ENCODE results near the gene IER3IP1. TPM values are rescaled to one million over a fixed set of nuclear protein-coding genes. Genes with fewer than 3 reads are reported as not detected.

IER3IP1 gene
- total and polyA plus RNA-seq, 9 donors, result 8.9 to 14.0 (median 12.1) TPM

GRCh38 chr18:47143899-47144485 lies 32.2 kb downstream of the IER3IP1 start:
- intact Hi-C loops (cut with DNase I), result no loop called here
- peaks cover 3% of the 10 kb centered on the region for H3K4me1 ChIP-seq (ENCODE audit: insufficient read depth)
- no peaks in the 10 kb centered on the region for H3K36me3 ChIP-seq
- DNase-seq, result no peak
- WGBS, 3 donors, result 94 to 96% (median 96%) methylated on average over 4 of the region's 4 CpGs
- no peak overlapping the region for H3K27ac ChIP-seq
- no peaks in the 10 kb centered on the region for H3K27me3 ChIP-seq
- H3K9me3 ChIP-seq, result no peaks in the 10 kb centered on the region
- TF ChIP-seq POLR2A (IDR thresholded peaks at IDR 0.05), result no peak
- TF ChIP-seq EP300 (IDR thresholded peaks at IDR 0.05), result no peak
- TF ChIP-seq CTCF (IDR thresholded peaks at IDR 0.05), result no peak
- no peak overlapping the region for H3K4me3 ChIP-seq

- no peak for TF ChIP-seq EP300 (IDR thresholded peaks at IDR 0.05)
- TF ChIP-seq CTCF (IDR thresholded peaks at IDR 0.05), result no peak
- TF ChIP-seq POLR2A (IDR thresholded peaks at IDR 0.05), result no peak
- DNase-seq, result no peak
- no peaks in the 10 kb centered on the region for H3K27me3 ChIP-seq
- H3K36me3 ChIP-seq, result no peaks in the 10 kb centered on the region
- 97 to 100% (median 99%) methylated on average over 5 of the region's 5 CpGs for WGBS, 3 donors
- no peak overlapping the region for H3K27ac ChIP-seq
- peaks cover 3% of the 10 kb centered on the region for H3K4me1 ChIP-seq (ENCODE audit: insufficient read depth)
- intact Hi-C loops (cut with DNase I), result no loop called here
- no peak overlapping the region for H3K4me3 ChIP-seq
- H3K9me3 ChIP-seq, result no peaks in the 10 kb centered on the region
These were observed 33.0 kb downstream of the IER3IP1 start for GRCh38 chr18:47143153-47143552.

DNA sequence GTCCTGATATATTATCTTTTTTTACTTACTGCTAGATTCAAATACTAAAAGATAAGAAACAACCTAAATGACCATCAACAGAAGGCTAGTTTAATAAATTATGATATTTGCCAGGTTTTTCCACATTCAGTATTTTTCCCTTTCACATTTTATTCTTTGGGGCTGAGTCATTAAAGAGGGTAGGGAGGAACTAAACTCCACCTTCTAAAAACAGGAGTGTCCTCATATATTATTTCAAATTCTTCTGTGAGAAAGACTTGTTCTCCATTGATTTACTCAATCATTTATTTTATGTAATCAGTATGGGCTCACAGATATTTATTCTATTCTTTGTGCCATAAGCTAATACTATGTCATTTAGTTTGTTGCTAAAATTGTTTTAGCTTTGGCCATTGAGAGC lies 34.9 kb downstream of the IER3IP1 start:
- H3K36me3 ChIP-seq, result no peaks in the 10 kb centered on the region
- intact Hi-C loops (cut with DNase I), result no loop called here
- no peaks in the 10 kb centered on the region for H3K4me1 ChIP-seq (ENCODE audit: insufficient read depth)
- no peak for TF ChIP-seq POLR2A (IDR thresholded peaks at IDR 0.05)
- no peak for TF ChIP-seq EP300 (IDR thresholded peaks at IDR 0.05)
- no peak for TF ChIP-seq CTCF (IDR thresholded peaks at IDR 0.05)
- no peaks in the 10 kb centered on the region for H3K27me3 ChIP-seq
- no peaks in the 10 kb centered on the region for H3K9me3 ChIP-seq
- no peak for DNase-seq
- no peak overlapping the region for H3K27ac ChIP-seq
- H3K4me3 ChIP-seq, result no peak overlapping the region

GRCh38 chr18:47121146-47121545 lies 55.0 kb downstream of the IER3IP1 start:
- H3K36me3 ChIP-seq, result no peaks in the 10 kb centered on the region
- H3K27me3 ChIP-seq, result no peaks in the 10 kb centered on the region
- 95 to 98% (median 98%) methylated on average over 3 of the region's 3 CpGs for WGBS, 3 donors
- intact Hi-C loops (cut with DNase I), result no loop called here
- no peaks in the 10 kb centered on the region for H3K9me3 ChIP-seq
- no peak overlapping the region for H3K4me3 ChIP-seq
- no peak for TF ChIP-seq POLR2A (IDR thresholded peaks at IDR 0.05)
- TF ChIP-seq CTCF (IDR thresholded peaks at IDR 0.05), result no peak
- no peak for TF ChIP-seq EP300 (IDR thresholded peaks at IDR 0.05)
- H3K27ac ChIP-seq, result no peak overlapping the region
- H3K4me1 ChIP-seq (ENCODE audit: insufficient read depth), result no peaks in the 10 kb centered on the region
- no peak for DNase-seq

Data from ovary (tissue), 9 donors.